Measurements from ENCODE around the gene AGRP. TPM values are rescaled to one million over a fixed set of nuclear protein-coding genes. Genes with fewer than 3 reads are reported as not detected.

The AGRP gene
- total and polyA plus RNA-seq, 2 donors from 2014 or later: 2.7 TPM; not detected in 1

DNA sequence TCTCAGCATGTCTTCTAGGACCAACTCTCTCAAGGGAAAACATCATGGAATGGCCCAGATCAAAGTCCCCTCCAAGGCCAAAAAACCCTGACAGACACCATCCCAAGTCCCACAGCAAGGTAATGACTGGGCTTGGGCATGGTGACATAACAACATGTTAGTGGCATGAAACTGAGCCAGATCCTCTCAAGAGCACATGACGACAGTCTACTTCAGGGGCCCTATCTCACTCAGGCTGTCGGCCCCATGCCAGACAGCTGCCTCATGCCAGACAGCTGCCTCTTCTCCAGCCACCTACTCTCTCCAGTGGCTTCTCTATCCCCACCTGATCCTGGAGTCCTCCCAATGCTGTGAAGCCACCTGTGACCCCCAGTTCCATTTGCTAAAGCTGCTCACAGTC is 34.0 kb downstream of the AGRP start:
- H3K36me3 ChIP-seq (ENCODE audit: control insufficient read depth in 2 of 3, insufficient read depth in 3 of 3, low read length in 3 of 3): peaks cover 0 to 16% (median 10%) of the 10 kb centered on the region in 3 donors
- H3K4me3 ChIP-seq (ENCODE audit: low read length in 3 of 3): no peak overlapping the region
- peaks cover 0 to 65% (median 64%) of the 10 kb centered on the region in 3 donors for H3K4me1 ChIP-seq (ENCODE audit: control insufficient read depth in 2 of 3, insufficient read depth in 2 of 3, low read depth in 1 of 3, low read length in 3 of 3)
- FAIRE-seq (no peak), DNase-seq (no peak)
- peak overlapping the region; percentile 28 to 72 for H3K27ac ChIP-seq (ENCODE audit: low read depth in 2 of 2, low read length in 2 of 2)
- H3K9ac ChIP-seq (ENCODE audit: low read length in 3 of 3): peak overlapping the region in 1 of 3 donors; percentile 48
- intact Hi-C loops (cut with DNase I): no loop called here
- no peaks in the 10 kb centered on the region for H3K9me3 ChIP-seq (ENCODE audit: control insufficient read depth in 2 of 3, insufficient read depth in 1 of 3, low read length in 3 of 3)
- H3K27me3 ChIP-seq (ENCODE audit: control insufficient read depth, insufficient read depth, low read length): no peaks in the 10 kb centered on the region
- TF ChIP-seq, protein P1, sequence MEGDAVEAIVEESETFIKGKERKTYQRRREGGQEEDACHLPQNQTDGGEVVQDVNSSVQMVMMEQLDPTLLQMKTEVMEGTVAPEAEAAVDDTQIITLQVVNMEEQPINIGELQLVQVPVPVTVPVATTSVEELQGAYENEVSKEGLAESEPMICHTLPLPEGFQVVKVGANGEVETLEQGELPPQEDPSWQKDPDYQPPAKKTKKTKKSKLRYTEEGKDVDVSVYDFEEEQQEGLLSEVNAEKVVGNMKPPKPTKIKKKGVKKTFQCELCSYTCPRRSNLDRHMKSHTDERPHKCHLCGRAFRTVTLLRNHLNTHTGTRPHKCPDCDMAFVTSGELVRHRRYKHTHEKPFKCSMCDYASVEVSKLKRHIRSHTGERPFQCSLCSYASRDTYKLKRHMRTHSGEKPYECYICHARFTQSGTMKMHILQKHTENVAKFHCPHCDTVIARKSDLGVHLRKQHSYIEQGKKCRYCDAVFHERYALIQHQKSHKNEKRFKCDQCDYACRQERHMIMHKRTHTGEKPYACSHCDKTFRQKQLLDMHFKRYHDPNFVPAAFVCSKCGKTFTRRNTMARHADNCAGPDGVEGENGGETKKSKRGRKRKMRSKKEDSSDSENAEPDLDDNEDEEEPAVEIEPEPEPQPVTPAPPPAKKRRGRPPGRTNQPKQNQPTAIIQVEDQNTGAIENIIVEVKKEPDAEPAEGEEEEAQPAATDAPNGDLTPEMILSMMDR (IDR thresholded peaks at IDR 0.05; ENCODE audit: borderline replicate concordance, extremely low read depth, insufficient read depth): no peak

DNA sequence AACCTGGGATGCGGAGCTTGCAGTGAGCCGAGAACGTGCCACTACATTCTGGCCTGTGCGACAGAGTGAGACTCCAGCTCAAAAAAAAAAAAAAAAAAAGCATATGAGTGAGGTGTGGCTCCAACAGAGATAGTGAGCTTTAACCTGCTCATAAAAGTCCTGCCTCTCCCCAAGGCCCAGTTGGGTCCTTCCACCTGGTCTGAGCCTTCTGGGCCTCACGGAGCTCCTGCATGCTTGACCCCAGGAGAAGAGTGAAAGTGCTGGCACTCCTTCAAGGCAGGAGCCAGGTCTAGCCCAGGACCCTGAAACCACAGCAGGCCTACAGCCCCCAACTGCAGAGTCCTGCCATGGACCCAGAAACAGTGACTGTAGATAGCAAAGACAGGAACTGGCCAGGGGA is 34.8 kb downstream of the AGRP start:
- peak overlapping the region in 1 of 3 donors; percentile 29 for H3K9ac ChIP-seq (ENCODE audit: low read length in 3 of 3)
- peaks cover 0 to 71% (median 68%) of the 10 kb centered on the region in 3 donors for H3K4me1 ChIP-seq (ENCODE audit: control insufficient read depth in 2 of 3, insufficient read depth in 2 of 3, low read depth in 1 of 3, low read length in 3 of 3)
- H3K36me3 ChIP-seq (ENCODE audit: control insufficient read depth in 2 of 3, insufficient read depth in 3 of 3, low read length in 3 of 3): peaks cover 0 to 16% (median 10%) of the 10 kb centered on the region in 3 donors
- H3K9me3 ChIP-seq (ENCODE audit: control insufficient read depth in 2 of 3, insufficient read depth in 1 of 3, low read length in 3 of 3): no peaks in the 10 kb centered on the region
- intact Hi-C loops (cut with DNase I): no loop called here
- FAIRE-seq (no peak), DNase-seq (no peak)
- no peaks in the 10 kb centered on the region for H3K27me3 ChIP-seq (ENCODE audit: control insufficient read depth, insufficient read depth, low read length)
- TF ChIP-seq, protein P1 (IDR thresholded peaks at IDR 0.05; ENCODE audit: borderline replicate concordance, extremely low read depth, insufficient read depth): no peak
- H3K27ac ChIP-seq (ENCODE audit: low read depth in 2 of 2, low read length in 2 of 2): peak overlapping the region; percentile 21 to 72
- H3K4me3 ChIP-seq (ENCODE audit: low read length in 3 of 3): no peak overlapping the region

DNA sequence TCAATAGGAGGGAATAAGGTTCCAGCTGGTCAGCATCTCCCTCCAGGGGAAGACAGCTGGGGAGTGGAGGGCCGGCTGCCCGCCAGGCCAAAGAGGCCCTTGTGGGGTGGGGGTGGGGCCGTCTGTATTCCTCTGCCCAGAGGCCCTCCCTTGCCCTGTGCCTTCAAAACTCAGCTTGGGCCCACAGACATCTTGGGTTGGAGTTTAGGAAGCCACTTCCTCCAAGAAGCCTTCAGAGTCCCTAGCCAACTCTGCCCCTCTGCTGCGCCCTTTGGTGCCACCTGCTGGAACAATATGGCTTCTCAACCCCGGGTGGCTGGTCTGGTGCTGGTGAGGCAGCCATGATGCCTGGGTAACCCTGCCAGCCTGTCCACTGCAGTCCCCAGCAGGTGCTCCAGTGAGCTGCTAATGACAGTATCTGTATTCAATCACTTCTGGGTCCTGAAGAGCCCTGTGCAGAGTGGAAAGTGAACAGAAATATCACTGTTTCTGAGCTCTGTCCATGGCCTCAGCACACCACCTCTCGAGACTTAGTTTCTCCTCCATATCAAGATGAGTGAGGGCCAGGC is 35.8 kb downstream of the AGRP start:
- FAIRE-seq: no peak
- no peak overlapping the region for H3K4me3 ChIP-seq (ENCODE audit: low read length in 3 of 3)
- TF ChIP-seq, protein P1 (IDR thresholded peaks at IDR 0.05; ENCODE audit: borderline replicate concordance, extremely low read depth, insufficient read depth): peak; percentile 40
- H3K9ac ChIP-seq (ENCODE audit: low read length in 3 of 3): peak overlapping the region in 2 of 3 donors; percentile 30 to 77
- H3K27ac ChIP-seq (ENCODE audit: low read depth in 2 of 2, low read length in 2 of 2): peak overlapping the region; percentile 64 to 94
- H3K4me1 ChIP-seq (ENCODE audit: control insufficient read depth in 2 of 3, insufficient read depth in 2 of 3, low read depth in 1 of 3, low read length in 3 of 3): peaks cover 0 to 78% (median 76%) of the 10 kb centered on the region in 3 donors
- peaks cover 0 to 8% (median 7%) of the 10 kb centered on the region in 3 donors for H3K36me3 ChIP-seq (ENCODE audit: control insufficient read depth in 2 of 3, insufficient read depth in 3 of 3, low read length in 3 of 3)
- intact Hi-C loops (cut with DNase I): no loop called here
- H3K27me3 ChIP-seq (ENCODE audit: control insufficient read depth, insufficient read depth, low read length): no peaks in the 10 kb centered on the region
- no peaks in the 10 kb centered on the region for H3K9me3 ChIP-seq (ENCODE audit: control insufficient read depth in 2 of 3, insufficient read depth in 1 of 3, low read length in 3 of 3)
- DNase-seq: peak in 3 of 5 donors; percentile 44 to 91 (median 50)
